ENCODE measurements around the gene SPTLC3.

SPTLC3 gene

GRCh38 chr20:13008761-13009681 is at the start of gene SPTLC3:
Gene SPTLC3 (plus strand): TSS chr20:13008972. CDS start chr20:13009268, 296 bp downstream.
- no peak for DNase-seq (ENCODE audit: low read depth)
- H3K4me3 ChIP-seq (ENCODE audit: low read depth, low read length) = no peak within 1 kb of the TSS
- no peak for TF ChIP-seq CTCF (IDR thresholded peaks at IDR 0.05; ENCODE audit: low read depth, low read length, missing control alignments)

GRCh38 chr20:12961725-12962124 is 47.0 kb upstream of the SPTLC3 start:
- DNase-seq (ENCODE audit: low read depth) = no peak
- no peak for TF ChIP-seq CTCF (IDR thresholded peaks at IDR 0.05; ENCODE audit: low read depth, low read length, missing control alignments)
- H3K4me3 ChIP-seq (ENCODE audit: low read depth, low read length) = no peak overlapping the region

GRCh38 chr20:12962895-12963294 is 45.9 kb upstream of the SPTLC3 start:
- no peak for TF ChIP-seq CTCF (IDR thresholded peaks at IDR 0.05; ENCODE audit: low read depth, low read length, missing control alignments)
- DNase-seq (ENCODE audit: low read depth) = no peak

GRCh38 chr20:12963416-12963815 is 45.4 kb upstream of the SPTLC3 start:
- DNase-seq (ENCODE audit: low read depth) = no peak

More at GRCh38 chr20:12962895-12963294, 45.9 kb upstream of the SPTLC3 start:
- no peak overlapping the region for H3K4me3 ChIP-seq (ENCODE audit: low read depth, low read length)

DNA sequence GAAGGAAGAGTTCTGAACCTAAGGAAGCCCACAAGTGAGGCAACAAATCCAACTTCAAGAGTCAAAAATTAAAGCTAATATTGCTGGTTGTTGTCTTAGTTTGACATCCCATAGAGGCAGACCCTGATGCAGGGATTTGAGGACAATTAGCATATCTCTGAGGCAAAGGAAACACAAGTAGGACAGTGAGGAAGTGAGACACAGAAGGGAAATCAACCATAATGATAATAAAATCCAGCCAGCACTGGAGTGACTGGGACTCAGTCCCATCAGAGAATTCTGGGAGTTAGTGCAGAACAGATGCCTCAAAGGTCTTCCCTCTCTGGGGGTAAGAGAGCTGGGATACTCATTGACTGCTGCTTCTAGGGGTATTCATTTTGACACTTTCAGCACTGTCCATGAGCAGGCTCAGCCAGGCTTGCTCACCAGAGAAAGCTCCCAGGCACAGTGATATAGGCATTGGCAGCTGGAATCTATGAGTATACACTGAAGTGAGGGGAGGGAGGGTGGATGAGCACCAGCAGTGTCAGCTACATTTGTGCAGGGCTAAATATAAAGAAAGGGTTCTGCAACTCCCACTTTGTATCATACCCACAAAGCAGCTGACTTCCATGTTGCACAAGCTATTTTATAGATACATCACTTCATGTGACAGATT is 43.4 kb upstream of the SPTLC3 start:
- no peak for DNase-seq (ENCODE audit: low read depth)
- TF ChIP-seq CTCF (IDR thresholded peaks at IDR 0.05; ENCODE audit: low read depth, low read length, missing control alignments) = no peak
- H3K4me3 ChIP-seq (ENCODE audit: low read depth, low read length) = no peak overlapping the region

More at GRCh38 chr20:12963416-12963815, 45.4 kb upstream of the SPTLC3 start:
- TF ChIP-seq CTCF (IDR thresholded peaks at IDR 0.05; ENCODE audit: low read depth, low read length, missing control alignments) = no peak
- no peak overlapping the region for H3K4me3 ChIP-seq (ENCODE audit: low read depth, low read length)

- H3K4me3 ChIP-seq (ENCODE audit: low read depth, low read length) = no peak overlapping the region
- DNase-seq (ENCODE audit: low read depth) = no peak
- TF ChIP-seq CTCF (IDR thresholded peaks at IDR 0.05; ENCODE audit: low read depth, low read length, missing control alignments) = no peak
These were observed 42.9 kb upstream of the SPTLC3 start for GRCh38 chr20:12965870-12966251.

All from GM12864 (cell line).